Body of pancreas (tissue), 4 donors: ENCODE data around the gene PRM3. TPM values are rescaled to one million over a fixed set of nuclear protein-coding genes. Genes with fewer than 3 reads are reported as not detected.

ENCODE experiments used
- ATAC-seq: fragments of 150-250 bp; one replicate; pipeline ENCODE4 v1.9.1; 2016
- DNase-seq, 4 donors: peaks; one replicate each; pipeline ENCODE4 v3.0.0-alpha.2; 2019
- H3K27ac ChIP-seq, 4 donors: fragments of 200-600 bp; sonication (generic); 1 replicate in 3 of 4; 2 replicates in 1 of 4; pipeline versions ENCODE4 v1.5.1 to v1.6.1; 2016 to 2019; ENCODE audit warnings: mild to moderate bottlenecking in 1 of 4, mixed read lengths in 1 of 4, moderate library complexity in 1 of 4
- H3K27me3 ChIP-seq, 2 donors: fragments of 200-600 bp; sonication (generic); one replicate each; pipeline ENCODE4 v1.6.0; 2016; ENCODE audit warnings: mild to moderate bottlenecking in 1 of 2
- H3K36me3 ChIP-seq, 2 donors: fragments of 200-600 bp; sonication (generic); replicated peaks in 1 of 2; 2 replicates each; pipeline ENCODE4 v1.5.1; 2016; ENCODE audit warnings: low read depth in 2 of 2; ENCODE audit not compliant: insufficient read depth in 1 of 2
- H3K4me1 ChIP-seq: fragments of 200-600 bp; sonication (generic); one replicate; pipeline ENCODE4 v1.6.0; 2016
- H3K4me3 ChIP-seq, 2 donors: fragments of 200-600 bp; sonication (generic); 1 replicate in 1 of 2; 2 replicates in 1 of 2; pipeline ENCODE4 v1.5.1; 2016 to 2019
- H3K9me3 ChIP-seq, 3 donors: fragments of 200-600 bp; sonication (generic); 1 replicate in 2 of 3; 2 replicates in 1 of 3; pipeline ENCODE4 v1.5.1; 2016
- CTCF ChIP-seq, 7 experiments: fragments of 450-650 bp in 4 of 7; fragments of 200-600 bp in 3 of 7; sonication (generic) in 3 of 7; IDR thresholded peaks; one replicate each; pipeline ENCODE4 v1.5.1; 2016 to 2019; ENCODE audit warnings: antibody characterized with exemption in 7 of 7
- POLR2A ChIP-seq, 3 donors: fragments of 450-650 bp; IDR thresholded peaks; one replicate each; pipeline ENCODE4 v1.6.1; 2016; ENCODE audit warnings: antibody characterized with exemption in 3 of 3, mild to moderate bottlenecking in 2 of 3
- WGBS, 2 donors: methylation state at CpG; one replicate each; pipeline ENCODE4 v1.1.5; 2017; 5-methylcytosine and 5-hydroxymethylcytosine counted together
- intact Hi-C: fragments of 100-400 bp; cut with DNase I; formaldehyde crosslinking; loops from one replicate; pipeline ENCODE4 v1.15.1; 2023
- total RNA-seq, 2 donors: library from RNA; depleted of rRNA; stranded (reverse); fragments of >200 nt; gene quantifications; one replicate each; pipeline ENCODE4 v1.1.0, GENCODE V29; 2016

PRM3 gene
- total RNA-seq, 2 donors from 2014 or later: not detected

- no peaks in the 10 kb centered on the region for H3K36me3 ChIP-seq
- WGBS, 2 donors: 49 to 89% methylated on average over 2 to 8 of the region's 8 CpGs
- no peak for ATAC-seq
- H3K27ac ChIP-seq: no peak overlapping the region
- H3K9me3 ChIP-seq: no peaks in the 10 kb centered on the region
- no peaks in the 10 kb centered on the region for H3K27me3 ChIP-seq
- no peaks in the 10 kb centered on the region for H3K4me1 ChIP-seq
- H3K4me3 ChIP-seq: no peak overlapping the region
- DNase-seq: peak; percentile 19 to 41 (median 32)
- intact Hi-C loops: no loop called here
- TF ChIP-seq CTCF (IDR thresholded peaks at IDR 0.05) (no peak), POLR2A (IDR thresholded peaks at IDR 0.05) (no peak)
Observed at GRCh38 chr16:11319529-11320146, 46.2 kb upstream of the PRM3 start.

GRCh38 chr16:11318817-11319216 is 45.4 kb upstream of the PRM3 start:
- TF ChIP-seq POLR2A (IDR thresholded peaks at IDR 0.05): no peak
- no peak for TF ChIP-seq CTCF (IDR thresholded peaks at IDR 0.05)
- Histone ChIP-seq H3K27ac (no peak overlapping the region), H3K4me1 (no peaks in the 10 kb centered on the region), H3K36me3 (no peaks in the 10 kb centered on the region), H3K9me3 (no peaks in the 10 kb centered on the region), H3K27me3 (no peaks in the 10 kb centered on the region), H3K4me3 (no peak overlapping the region)
- 91 to 94% methylated on average over 8 of the region's 8 CpGs for WGBS, 2 donors
- intact Hi-C loops: no loop called here
- DNase-seq: no peak
- ATAC-seq: no peak

GRCh38 chr16:11316331-11317015 is 43.0 kb upstream of the PRM3 start:
- TF ChIP-seq CTCF (IDR thresholded peaks at IDR 0.05): no peak
- TF ChIP-seq POLR2A (IDR thresholded peaks at IDR 0.05): no peak
- intact Hi-C loops: no loop called here
- Histone ChIP-seq H3K27ac (no peak overlapping the region), H3K27me3 (no peaks in the 10 kb centered on the region), H3K4me1 (peaks cover 16% of the 10 kb centered on the region), H3K9me3 (no peaks in the 10 kb centered on the region), H3K4me3 (no peak overlapping the region), H3K36me3 (no peaks in the 10 kb centered on the region)
- WGBS, 2 donors: 87 to 91% methylated on average over 21 to 23 of the region's 23 CpGs
- no peak for DNase-seq
- no peak for ATAC-seq

GRCh38 chr16:11315510-11315909 is 42.1 kb upstream of the PRM3 start:
- intact Hi-C loops: no loop called here

More at GRCh38 chr16:11315510-11315909, 42.1 kb upstream of the PRM3 start:
- no peak for DNase-seq
- Histone ChIP-seq H3K27me3 (no peaks in the 10 kb centered on the region), H3K36me3 (no peaks in the 10 kb centered on the region), H3K4me1 (peaks cover 16% of the 10 kb centered on the region), H3K4me3 (no peak overlapping the region), H3K27ac (no peak overlapping the region), H3K9me3 (no peaks in the 10 kb centered on the region)
- no peak for ATAC-seq
- TF ChIP-seq CTCF (IDR thresholded peaks at IDR 0.05) (no peak), POLR2A (IDR thresholded peaks at IDR 0.05) (no peak)
- 63 to 71% methylated on average over 3 to 13 of the region's 13 CpGs for WGBS, 2 donors
